ENCODE measurements around the gene NRXN3. TPM values are rescaled to one million over a fixed set of nuclear protein-coding genes. Genes with fewer than 3 reads are reported as not detected.

Gene NRXN3
- total RNA-seq, 1 donor from 2014 or later, result 2.5 TPM

DNA sequence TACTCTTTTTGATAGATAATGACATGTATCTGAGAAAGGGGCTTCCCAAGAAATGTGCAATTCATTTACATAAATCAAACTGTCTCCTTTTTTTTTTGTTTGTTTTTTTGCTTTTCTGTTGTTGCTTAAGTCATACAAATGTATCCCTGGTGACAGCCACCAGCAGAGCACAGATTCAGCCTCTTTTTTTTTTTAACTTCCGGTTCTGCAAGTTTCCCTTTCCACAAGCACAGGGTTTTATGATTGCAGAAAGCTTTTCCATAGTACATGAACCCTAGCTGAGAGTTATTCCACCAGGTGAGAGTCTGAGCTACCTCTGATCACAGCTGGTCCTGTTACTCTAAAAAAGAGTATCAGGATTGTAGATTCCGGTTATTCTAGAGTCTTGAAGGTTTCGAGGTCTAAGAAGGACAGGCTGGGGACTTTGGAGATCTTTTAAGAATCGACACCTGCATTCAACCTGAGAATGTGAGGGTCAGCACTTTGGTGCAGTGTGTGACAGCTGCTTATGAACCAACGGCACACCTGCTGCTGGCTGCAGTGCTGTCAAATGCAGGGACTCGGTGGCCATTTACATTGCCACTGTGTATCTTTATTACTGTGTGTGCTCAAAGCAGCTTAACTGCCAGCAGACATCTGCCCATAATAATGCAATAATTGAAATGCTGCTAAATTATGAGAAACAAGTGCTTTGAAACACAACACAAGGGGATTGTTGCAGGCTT is 551.7 kb downstream of the NRXN3 start:
- no peak for DNase-seq

DNA sequence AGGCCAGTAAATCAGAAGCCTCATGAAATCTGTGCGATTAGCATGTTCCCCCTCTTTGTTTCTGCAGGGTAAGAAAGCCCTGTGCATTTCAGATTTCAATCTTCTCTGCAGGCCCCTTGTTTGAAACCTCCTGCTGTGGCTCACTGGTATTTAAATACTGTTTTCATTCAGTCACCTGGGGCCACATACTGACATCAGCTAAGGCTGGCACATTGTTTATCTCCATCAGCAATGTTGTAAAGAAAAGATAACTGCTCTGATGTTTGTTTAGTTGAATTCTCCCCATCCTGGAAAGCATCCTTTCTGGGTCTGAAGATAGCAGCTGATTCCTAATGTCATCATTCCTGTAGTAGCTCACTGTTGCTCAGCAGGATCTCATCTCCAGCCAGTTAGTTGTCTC is 554.9 kb downstream of the NRXN3 start:
- no peak for DNase-seq

DNA sequence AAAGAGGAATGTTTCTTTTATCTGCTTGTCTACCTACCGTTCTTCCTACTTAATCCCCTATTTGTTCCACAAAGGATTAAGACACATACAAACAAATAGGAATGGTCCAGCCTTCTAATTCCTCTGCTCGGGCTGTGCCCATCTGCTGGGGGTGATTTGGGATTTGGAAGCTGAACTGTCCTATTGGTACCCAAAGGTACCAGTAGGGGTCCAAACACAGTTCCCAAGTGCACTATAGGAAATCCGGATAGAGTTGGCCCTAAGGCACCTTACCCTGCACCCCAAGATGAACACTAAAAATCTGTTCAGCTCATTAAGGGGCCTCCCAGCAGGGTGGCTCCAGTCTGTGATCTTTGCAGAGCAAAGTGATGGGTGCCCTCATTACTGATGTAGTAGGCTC is 566.9 kb downstream of the NRXN3 start:
- no peak for DNase-seq

DNA sequence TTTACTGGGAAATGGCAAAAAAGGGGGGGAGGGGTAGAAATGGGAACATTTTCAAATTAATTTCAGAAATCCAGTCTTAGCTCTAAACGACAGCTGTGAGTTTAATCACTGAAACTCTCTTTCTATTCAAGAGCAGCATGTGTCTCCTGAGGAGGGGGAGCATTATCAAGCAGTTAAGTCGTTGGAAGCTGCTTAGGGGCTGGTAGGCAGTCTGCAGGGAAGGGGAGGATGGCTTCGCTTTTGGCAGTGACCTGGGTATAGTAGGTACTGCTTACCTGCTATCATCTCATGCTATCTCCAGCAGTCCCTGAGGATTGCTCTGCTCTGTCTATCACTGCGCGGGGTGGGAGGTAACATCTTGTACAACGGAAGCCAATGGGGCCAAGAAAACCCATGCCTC is 567.4 kb downstream of the NRXN3 start:
- no peak for DNase-seq

DNA sequence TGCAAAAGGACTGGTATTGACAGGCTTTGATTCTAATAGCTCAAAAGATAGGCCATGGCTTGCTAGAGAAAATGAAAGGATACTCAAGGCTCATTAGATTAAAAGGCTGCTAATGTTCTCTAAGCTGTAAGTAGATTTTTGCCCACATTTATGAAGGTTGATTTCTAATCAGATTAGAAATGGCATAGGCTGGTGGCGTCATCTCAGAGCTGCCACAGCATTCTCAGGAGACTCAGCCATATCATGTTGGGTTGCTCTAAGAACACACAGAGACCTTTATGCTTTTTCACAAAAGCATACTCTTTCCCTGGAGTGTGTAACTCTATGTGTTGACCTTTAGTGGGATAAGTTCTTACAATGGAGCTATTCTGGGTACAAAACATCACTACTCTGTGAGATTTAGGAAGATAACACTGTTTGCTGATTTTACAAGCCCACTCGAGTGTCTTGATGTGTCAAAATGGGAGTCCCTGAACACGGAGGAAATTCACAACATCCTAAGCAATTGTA is 576.0 kb downstream of the NRXN3 start:
- DNase-seq, result no peak

DNA sequence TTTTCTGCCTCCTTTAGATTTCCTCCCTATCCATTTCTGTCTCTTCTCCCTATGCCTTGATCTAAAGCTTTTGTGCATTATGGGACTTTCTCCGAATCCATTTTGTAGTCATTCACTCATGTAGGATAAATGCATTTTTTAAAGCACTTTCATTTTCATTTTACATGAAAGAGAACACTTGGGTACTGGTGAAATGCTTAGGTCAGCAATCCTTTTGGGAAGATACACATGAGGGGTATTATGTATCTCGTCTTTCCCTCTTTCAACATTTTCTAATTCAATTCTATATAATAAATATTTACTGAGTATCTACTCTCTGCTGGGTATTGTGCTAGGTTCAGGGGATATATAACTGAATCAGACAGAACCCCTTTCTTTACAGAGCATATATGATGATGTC is 577.6 kb downstream of the NRXN3 start:
- no peak for DNase-seq

DNA sequence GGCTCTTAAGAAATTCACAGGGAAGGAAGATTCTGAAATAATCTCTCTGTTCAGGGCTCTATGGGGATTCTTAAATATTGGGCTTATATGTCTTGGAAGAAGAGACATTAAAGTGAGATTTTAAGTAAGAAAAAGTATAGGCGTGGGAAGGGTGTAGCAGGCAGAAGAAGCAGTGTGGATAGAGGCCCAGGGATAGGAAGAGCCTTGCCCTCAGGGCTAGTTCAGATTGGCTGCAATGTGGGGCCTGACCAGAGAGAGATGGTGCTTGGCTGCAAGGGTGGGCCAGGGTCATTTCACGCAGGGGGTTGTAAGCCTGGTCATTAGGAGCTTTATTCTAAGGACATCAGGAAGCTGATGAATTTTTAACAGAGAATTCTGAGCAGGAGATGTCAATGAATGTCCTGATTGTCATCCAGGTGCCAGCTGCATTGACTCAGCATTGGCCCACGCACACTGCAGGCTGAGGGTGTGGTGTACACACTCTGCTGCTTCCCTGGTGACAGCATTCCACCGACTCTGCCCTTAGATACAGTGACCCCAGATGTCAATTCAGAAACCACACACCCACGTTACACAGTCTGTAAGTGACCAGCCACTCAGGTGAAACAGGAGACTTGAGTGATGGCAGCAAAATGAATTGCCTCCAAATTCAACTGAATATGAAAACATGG is 582.5 kb downstream of the NRXN3 start:
- no peak for DNase-seq

DNA sequence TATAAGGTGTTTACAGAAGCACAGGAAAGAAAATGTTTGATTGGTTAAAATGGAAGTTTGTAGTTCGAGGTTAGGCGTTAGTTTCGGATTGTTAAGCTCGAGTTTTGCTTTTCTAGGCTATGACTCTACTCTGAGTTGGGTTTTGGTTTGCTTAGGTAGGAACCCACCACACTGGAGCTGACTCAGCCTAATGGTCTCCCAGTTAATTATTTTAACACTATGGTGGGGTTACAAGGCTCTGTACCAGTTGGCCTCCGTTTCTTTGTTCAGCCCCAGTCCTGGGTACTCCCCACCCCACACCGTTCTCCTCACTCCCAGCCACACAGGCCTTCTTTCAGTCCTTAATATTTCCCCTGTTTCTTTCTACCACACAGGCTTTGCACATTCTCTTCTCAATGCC is 583.9 kb downstream of the NRXN3 start:
- DNase-seq, result no peak

DNA sequence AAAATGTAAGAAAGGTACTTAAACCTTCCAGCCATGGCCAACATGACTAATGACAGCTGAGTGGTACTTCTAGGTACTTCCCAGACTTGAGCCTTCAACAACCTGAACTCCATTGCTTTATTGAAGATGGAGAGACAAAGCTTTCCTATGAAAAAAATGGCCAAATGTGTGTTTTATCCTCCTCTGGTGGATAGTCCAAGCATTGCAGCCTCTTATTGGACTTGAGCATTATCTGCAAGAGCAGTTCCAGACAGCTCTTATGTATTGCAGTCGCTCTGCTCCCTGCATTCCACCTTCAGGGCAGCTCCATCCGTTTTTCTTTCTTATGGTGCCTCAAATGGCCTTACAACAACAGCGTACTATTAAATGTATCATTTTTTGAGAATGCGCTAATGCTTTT is 588.2 kb downstream of the NRXN3 start:
- no peak for DNase-seq

DNA sequence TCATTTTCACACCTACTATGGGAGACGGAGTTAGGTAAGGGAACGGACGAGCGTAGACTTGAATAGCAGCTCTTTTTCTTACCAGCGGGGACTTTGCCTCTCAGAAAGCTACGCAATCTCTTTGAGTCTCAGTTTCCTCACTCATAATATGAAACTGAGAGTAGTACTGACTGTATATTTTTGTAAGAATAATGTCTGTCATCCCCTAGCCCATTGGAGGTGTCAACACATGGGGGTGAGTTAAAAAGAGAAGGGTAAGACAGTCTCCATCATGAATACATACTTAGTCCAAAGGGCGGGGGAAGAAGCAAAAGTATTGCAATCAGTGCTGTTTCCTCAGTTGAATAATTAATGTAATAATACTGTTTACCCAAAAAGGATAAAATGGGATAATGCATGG is 592.2 kb downstream of the NRXN3 start:
- DNase-seq, result no peak

DNA sequence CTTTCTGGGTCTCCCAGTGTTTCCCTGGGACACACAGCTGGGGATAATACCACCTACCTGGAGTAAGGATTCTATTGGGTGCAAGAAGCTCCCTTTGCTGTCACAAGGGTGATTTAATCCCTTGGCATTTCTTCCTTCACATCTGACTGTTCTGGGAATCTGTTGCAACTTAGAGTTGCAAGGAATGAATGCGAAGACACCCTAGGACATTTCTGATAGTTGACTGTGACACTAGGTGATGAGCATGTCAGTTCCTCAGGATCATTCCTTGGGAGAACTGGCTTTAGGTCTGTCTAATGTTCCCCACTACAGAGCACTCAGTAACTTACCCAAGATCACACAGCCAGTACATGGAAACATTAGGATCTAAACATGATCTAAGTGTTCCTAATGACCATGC is 593.6 kb downstream of the NRXN3 start:
- no peak for DNase-seq

DNA sequence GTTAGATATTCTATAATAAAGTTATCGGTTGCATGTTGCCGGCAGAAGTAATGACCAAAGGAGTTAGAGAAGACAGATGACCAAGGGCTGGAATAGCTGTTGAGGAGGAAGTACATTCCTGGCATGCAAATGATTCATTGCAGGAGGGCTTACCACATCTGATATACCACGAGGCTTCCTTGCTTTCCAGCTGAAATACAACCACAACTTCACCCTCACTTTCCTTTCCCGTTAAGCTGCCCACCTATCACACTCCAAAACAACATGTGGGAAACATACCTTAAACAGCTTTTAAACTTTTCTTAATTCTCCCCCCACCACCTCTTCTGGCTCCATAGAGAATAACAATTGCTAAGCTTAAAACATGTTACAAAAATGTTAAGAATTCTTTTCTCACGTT is 594.1 kb downstream of the NRXN3 start:
- no peak for DNase-seq

DNA sequence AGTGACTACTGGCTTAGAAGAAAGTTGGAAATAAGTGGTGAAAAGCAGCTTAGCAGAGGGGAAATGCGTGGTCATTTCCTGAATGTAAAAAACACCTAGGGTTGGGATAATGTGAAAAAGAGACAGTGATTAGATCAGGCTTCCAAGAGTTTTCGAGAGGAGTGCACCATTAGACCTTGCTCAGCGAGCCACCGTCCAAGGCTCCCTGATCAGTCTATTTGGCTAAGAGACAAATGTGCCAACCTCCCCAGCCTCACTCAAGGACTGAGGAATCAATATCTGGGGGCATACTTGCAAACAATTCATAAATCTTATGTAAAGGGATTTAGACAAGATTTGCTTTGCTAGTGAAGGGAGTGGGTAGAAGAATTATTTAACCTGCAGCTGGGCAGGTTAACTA is 594.5 kb downstream of the NRXN3 start:
- DNase-seq, result no peak

DNA sequence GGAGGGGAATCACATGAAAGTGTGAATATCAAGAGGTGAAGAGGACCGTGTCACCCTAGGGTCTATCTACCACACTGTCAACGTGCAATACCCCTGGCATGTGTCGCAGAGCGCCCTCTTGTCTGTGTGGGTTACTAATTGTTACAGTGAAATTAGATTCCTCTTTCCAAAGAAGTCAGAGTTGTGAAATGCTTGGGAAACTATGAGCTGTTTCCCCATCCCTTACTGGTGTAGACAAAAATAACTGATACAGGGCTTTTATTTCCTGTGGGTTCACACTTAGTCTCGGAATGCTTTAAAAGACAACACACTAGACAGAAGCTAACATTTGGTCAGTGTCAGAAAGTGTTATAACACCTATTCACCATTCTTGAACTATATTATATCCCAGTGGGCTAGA is 597.3 kb downstream of the NRXN3 start:
- no peak for DNase-seq

DNA sequence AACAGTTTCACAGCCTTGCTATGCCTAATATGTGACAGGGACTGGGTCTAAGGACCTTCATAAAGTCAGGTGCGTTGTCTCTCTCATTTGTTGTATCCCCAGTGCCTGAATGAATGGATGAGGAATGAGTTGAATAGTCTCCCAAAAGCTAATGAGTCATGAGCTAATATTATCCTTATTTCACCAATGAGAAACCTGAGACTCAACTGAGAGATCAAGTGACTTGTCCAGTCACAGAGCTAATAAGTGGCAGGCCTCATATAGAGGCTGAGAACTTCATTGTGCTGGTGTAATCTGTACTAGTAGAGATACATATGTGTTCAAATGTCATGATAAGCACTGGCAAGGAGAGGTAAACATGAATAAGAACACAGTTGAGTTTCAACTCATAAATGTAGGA is 612.4 kb downstream of the NRXN3 start:
- DNase-seq, result no peak

DNA sequence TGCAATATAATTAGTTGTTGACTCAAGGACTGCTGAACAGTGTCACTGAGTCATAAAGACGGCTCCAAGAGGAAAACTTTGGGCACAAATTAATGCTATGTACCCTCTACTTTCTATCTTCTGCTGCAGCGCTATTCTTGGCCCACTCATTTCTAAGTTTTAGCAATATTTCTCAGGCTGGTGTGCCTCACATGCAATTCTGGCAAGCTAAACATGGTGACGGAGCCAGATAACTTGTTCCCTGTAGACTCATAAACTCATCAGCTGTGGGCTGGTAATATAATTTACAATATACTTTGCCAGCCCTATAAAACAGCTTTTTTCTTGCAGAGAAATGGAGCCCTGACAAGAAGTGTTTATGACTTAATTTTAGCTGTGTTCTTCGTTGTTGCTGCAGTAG is 615.1 kb downstream of the NRXN3 start:
- DNase-seq, result no peak

DNA sequence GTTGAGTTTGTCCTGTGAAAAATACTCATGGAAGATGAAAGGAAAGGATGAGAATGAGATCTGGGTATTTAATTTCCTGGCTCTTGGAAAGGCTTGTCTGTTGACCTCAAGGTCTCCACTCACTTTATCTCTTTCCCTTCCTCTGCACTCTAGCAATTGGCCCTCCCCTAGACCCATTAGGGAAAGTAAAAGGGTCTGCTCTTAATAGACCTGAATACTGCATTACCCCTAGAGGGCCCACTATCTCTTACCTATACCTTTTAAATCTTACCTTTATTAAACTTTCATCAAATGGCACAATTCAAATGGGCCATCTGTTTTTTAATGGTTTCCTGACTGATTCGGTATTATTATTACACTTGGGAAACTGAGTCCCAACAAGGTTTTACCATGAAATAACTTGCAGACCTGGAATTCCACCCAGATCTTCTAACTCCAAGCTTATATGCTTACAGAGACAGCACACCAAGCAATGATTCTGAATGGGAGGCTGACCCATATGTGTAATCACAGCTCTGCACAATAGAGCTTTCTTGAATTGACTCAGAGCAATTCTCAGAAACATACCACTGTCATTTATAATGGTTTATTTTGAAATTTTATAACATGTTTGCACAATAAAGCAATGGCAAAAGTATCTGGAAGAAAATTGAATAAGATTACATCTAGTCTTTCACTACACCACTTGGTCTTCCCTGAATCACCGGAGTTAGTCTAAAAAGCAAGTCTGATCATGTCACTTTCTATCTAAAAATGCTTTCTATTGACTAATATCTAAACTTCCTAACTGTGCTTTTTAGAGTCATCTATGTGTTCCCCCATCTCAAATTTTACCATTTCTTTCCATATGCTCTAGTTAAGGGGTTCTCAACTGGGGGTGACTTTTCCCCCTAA is 618.5 kb downstream of the NRXN3 start:
- DNase-seq, result no peak

DNA sequence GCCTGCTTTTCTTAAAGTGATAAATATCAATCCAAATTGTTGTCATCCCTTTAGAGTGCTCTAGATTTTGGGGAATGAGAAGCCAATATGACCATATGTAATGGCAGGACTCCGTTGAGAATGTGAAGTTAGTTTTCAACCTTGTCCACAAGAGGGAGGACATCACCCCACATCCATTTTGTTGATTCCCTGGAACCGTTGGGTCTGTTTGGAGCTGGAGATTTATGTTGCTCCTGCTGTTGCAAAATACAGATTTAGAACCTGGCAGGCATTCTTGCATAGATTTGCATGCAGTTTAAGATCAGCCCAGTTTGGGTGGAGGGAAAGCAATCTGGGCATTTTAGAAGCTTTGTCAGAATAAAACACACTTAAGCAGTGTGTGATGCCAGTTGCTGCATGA is 620.1 kb downstream of the NRXN3 start:
- no peak for DNase-seq

DNA sequence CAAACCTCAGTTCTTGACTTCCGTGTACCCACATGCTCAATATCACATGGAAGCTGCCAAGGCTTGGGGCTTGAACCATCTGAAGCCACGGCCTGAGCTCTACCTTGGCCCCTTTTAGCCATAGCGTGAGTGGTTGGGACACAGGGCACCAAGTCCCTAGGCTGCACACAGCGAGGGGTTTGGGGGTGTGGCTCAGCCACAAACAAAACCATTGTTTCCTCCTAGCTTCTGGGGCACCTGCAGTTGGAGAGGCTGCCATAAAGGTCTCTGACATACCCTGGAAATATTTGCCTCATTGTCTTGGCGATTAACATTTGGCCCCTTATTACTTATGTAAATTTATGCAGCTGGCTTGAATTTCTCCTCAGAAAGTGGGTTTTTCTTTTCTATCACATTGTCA is 628.6 kb downstream of the NRXN3 start:
- no peak for DNase-seq

DNA sequence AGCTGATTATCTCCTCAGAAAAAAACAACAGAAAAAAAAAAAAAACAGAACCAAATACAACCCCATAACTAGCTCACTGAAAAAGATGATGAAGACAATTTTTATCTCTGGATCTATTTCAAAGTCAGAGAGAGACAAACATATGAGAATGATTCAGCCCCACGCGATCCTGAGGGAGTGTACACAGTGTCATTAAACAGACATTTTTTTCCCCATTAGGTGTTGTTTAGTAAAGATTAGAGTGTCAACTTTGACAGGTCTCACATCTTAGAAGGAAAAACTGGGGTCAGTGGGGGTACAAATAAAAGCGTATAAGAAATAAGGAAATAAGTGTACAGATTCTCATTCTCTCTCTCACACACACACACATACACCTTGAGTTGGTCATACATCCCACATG is 635.4 kb downstream of the NRXN3 start:
- DNase-seq, result no peak

DNA sequence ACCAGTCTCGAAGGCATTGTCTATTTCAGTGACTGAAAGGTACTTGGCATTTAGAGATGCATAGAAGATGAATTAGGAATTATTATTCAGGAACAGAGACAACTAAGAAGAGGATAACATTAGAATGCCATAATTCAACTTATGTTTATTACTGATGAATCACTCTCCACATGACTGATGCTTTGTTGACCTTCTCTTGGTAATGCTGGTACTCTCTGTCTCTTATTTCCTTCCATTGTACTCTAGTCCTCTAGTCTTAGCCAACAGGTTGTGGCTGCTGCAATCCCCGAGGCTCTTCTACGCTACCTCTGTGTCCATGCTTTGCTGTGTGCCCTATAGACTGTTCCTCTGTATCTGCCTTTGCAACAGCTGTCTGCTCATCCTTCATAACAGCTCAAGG is 652.9 kb downstream of the NRXN3 start:
- DNase-seq, result no peak

DNA sequence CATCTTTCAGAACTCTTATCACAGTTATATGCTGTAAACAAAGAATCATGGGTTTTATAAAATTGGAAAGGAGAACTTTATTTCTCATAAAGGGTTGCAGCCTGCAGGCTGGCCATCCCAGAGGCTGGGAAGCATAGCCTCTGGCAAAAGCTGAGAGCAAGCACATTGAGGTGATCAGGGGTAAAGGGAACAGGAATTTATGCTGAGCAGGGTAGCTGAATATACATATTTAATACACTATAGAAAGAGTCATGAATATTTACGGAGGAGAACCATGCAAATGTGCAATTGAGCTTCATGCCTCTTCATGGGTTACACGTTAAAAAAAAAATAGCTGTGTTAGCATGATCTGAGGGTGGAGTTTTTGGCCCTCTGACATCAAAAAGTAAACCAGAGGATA is 653.3 kb downstream of the NRXN3 start:
- DNase-seq, result no peak

DNA sequence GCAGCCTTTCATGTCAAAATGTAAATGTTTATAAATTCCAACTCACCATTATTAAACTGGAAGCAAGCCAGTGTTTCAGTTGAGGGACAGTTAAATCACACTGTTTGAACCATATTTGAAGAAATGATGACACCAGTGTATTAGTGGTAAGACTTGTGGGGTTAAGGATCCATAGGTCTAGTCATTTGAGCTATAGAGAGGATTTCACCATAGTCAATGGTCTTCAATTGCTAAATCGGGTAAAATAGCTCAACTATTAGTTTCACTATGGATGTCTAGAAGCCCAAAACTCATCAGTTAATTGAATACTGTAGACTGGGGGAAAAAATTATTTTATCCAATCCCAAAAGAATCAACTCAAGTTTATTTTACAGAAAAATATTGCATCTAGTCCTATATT is 659.1 kb downstream of the NRXN3 start:
- no peak for DNase-seq
